Esophagus muscularis mucosa (tissue), 4 donors: ENCODE results near the gene CFAP70.

Source experiments
- EP300 ChIP-seq: sonication (generic); formaldehyde crosslinking; IDR thresholded peaks from one replicate; pipeline ENCODE4 v1.6.1; 2017; ENCODE audit warnings: antibody characterized with exemption
- POLR2A ChIP-seq: fragments of 450-650 bp; IDR thresholded peaks from one replicate; pipeline ENCODE4 v1.6.1; 2017; ENCODE audit warnings: antibody characterized with exemption, moderate library complexity, mild to moderate bottlenecking, low read depth
- TF ChIP-seq, protein P1 (sequence below), 3 experiments: fragments of 200-600 bp in 2 of 3; fragments of 450-650 bp in 1 of 3; sonication (generic) in 2 of 3; IDR thresholded peaks; one replicate each; pipeline ENCODE4 v1.5.1; 2017 to 2019; ENCODE audit warnings: antibody characterized with exemption in 3 of 3, mild to moderate bottlenecking in 2 of 3, moderate library complexity in 1 of 3

DNA sequence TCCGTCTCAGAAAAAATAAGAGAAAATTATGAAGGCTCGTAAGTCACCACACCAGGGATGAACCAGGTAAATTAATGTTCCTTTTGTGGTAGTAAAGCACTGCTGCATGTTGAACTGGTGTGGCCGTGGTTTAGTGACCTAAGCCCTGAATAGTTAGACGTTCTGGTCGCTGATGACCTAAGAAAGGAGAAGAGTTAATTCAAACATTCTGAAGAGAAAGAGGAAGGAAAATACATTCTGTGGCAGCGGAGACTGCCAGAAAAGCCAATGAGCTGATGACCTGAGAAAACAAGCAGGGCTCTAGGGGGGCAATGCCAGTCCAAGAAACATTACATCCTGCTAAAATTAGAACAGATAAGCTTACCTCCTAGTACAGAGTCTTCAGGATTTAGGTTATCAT is 129.1 kb downstream of the CFAP70 start:
- TF ChIP-seq, protein P1, sequence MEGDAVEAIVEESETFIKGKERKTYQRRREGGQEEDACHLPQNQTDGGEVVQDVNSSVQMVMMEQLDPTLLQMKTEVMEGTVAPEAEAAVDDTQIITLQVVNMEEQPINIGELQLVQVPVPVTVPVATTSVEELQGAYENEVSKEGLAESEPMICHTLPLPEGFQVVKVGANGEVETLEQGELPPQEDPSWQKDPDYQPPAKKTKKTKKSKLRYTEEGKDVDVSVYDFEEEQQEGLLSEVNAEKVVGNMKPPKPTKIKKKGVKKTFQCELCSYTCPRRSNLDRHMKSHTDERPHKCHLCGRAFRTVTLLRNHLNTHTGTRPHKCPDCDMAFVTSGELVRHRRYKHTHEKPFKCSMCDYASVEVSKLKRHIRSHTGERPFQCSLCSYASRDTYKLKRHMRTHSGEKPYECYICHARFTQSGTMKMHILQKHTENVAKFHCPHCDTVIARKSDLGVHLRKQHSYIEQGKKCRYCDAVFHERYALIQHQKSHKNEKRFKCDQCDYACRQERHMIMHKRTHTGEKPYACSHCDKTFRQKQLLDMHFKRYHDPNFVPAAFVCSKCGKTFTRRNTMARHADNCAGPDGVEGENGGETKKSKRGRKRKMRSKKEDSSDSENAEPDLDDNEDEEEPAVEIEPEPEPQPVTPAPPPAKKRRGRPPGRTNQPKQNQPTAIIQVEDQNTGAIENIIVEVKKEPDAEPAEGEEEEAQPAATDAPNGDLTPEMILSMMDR (IDR thresholded peaks at IDR 0.05), result no peak
- TF ChIP-seq EP300, result no peak
- TF ChIP-seq POLR2A, result no peak
